T-helper 2 cell treated with Interferon-gamma antibody and Interleukin-4, amounts not matched to agents 5 μg/mL and 100 μg/mL, for 36 hours (primary cell): ENCODE results near the gene SSTR4.

ENCODE experiments used
- DNase-seq: peaks from one replicate; pipeline ENCODE4 v3.0.0; 2021; ENCODE audit warnings: low spot score
- H3K27ac Mint-ChIP-seq: one replicate; pipeline ENCODE4 v1.8.0; 2021; ENCODE audit warnings: mild to moderate bottlenecking, mixed read lengths
- H3K27me3 Mint-ChIP-seq: one replicate; pipeline ENCODE4 v1.8.0; 2021; ENCODE audit warnings: low read depth, mixed read lengths
- H3K36me3 Mint-ChIP-seq: one replicate; pipeline ENCODE4 v1.8.0; 2021; ENCODE audit warnings: low read depth, mixed read lengths
- H3K4me1 Mint-ChIP-seq: one replicate; pipeline ENCODE4 v1.8.0; 2021; ENCODE audit warnings: low read depth, mixed read lengths
- H3K4me3 Mint-ChIP-seq: one replicate; pipeline ENCODE4 v1.8.0; 2022; ENCODE audit warnings: mild to moderate bottlenecking, moderate library complexity, mixed read lengths
- H3K9me3 Mint-ChIP-seq: one replicate; pipeline ENCODE4 v1.8.0; 2021; ENCODE audit warnings: mixed read lengths

The SSTR4 gene

DNA sequence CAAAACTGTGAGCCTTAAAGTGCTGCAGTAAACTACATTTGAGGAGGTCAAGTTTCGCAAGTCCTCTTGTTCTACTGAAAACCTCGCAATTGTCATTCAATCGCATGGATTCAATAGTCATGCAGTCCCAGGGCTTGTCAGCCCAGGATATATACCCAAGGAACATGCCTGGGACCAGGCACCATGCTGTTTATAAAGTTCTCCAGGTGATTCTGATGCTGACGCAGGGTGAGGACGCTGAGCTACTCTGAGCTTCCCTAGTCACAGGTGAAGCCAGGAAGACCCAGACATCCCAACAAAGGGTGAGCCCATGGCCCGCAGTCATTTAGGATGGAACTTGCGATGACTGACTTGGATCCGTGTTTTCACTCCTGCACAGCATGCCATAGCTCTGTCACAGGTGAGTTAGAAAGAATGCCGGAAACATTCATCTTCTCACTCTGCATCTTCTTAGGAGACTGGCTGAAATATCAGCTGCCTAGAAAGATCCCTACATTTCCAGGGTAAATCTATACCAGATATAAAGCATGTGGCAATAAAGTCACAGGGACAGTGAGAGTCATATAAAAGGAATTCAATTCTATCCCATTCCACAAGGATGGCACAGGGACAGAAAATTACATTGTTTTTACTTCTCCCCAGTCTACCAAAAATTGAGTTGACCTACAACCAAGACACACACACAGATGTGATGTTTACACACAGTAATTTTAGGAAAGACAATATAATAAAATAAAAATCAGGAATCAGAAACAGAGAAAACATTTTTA is 27.0 kb upstream of the SSTR4 start:
- Mint-ChIP-seq H3K27ac (no peak overlapping the region), H3K27me3 (peaks cover 2% of the 10 kb centered on the region), H3K9me3 (no peaks in the 10 kb centered on the region), H3K4me1 (no peaks in the 10 kb centered on the region), H3K4me3 (no peak overlapping the region), H3K36me3 (no peaks in the 10 kb centered on the region)
- DNase-seq, result no peak

DNA sequence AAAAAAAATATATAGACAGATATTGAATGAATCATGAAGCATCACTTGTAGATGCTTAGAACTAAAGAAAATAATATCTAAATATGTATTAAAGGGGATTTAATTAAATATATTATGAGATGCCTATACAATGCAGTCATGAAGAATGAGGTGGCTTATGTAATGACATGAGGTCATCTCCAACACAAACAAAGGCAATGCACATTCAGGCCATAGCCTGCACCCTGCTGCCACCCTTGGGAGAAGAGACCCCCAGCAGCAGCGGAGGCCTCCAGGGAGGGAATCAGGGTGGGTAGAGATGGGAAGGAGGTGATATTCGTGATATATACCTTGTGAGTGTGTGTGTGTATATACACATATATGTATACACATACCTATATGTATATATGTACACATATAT is 26.4 kb upstream of the SSTR4 start:
- Mint-ChIP-seq H3K4me3 (no peak overlapping the region), H3K4me1 (no peaks in the 10 kb centered on the region)

DNA sequence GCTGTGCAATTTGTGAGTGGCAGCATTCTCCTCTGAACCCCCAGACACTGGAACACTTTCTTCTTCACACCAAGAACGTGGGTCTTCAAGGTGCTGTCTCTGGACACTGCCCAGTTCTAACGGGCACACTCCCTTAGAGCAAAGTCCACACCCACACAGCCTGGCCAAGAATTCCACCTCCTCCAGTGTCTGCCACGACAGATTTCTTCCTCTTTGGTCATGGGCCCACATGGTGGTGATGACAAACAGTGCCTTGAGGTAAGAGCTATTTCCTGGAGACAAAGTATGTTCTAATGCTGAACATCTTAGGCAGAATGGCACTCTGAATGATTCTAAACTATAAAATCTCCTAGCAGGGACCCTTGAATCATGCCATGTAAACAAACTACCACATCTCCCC is 25.5 kb upstream of the SSTR4 start:
- Mint-ChIP-seq H3K9me3 (no peaks in the 10 kb centered on the region), H3K4me1 (no peaks in the 10 kb centered on the region), H3K27ac (no peak overlapping the region), H3K27me3 (no peaks in the 10 kb centered on the region), H3K36me3 (no peaks in the 10 kb centered on the region), H3K4me3 (no peak overlapping the region)
- DNase-seq, result no peak

More for the DNA sequence above, 26.4 kb upstream of the SSTR4 start:
- Mint-ChIP-seq H3K36me3 (no peaks in the 10 kb centered on the region), H3K27ac (no peak overlapping the region), H3K9me3 (no peaks in the 10 kb centered on the region), H3K27me3 (peaks cover 2% of the 10 kb centered on the region)
- no peak for DNase-seq

DNA sequence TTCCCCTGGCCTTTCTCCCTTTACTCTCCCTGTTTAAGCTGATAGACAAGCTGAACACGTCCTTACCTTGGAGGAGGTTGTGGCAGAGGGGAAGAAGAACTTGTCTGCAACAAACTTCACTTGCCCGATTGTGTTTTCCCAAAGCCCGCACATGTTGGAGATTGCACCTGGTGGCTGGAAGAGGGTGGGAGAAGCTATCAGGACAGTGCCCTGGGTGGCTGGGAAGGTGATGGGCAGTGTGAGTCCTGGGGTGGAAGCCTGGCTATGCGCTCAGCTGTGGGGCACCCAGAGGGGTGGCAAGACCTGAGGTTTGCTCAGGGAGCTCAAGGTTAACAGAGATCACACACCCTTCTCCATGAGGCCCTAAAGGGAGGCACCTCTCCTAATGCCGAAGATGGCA is 25.0 kb upstream of the SSTR4 start:
- H3K27ac Mint-ChIP-seq, result no peak overlapping the region

DNA sequence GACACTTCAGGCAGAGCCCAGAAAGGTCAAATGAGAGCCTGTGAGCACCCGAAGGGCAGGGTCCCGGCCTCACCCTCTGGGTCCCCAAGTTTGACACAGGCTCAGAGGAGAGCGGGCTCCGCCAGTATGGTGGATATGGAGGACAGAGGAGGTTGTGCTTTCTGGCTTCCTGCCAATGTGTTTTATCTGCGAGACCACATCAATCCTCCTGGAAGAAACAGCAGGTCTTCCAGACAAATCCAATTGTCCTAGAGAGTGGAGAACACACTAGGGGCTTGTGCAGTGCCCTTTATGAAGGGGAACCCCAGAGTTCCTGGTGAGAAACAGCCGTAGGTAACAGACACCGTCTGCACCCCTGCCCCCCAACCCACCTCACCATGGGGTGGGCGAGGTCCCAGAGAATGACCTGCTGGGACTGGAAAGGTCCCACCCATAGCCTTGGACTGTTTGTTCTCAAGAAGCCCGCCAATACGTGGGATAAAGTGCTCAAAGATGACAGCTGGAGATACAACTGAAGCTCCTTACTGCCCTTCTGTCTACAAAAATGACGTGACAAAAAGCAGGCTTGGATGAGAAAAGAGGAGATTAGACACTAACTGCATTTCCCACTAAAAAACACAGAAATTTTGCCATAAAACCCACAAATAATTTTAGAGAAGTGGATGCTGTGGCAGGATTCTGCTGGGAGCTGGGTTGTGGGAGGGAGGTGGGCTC is 23.9 kb upstream of the SSTR4 start:
- H3K9me3 Mint-ChIP-seq, result no peaks in the 10 kb centered on the region
- H3K4me3 Mint-ChIP-seq, result no peak overlapping the region
- DNase-seq, result no peak
- H3K4me1 Mint-ChIP-seq, result no peaks in the 10 kb centered on the region
- H3K27ac Mint-ChIP-seq, result no peak overlapping the region
- H3K27me3 Mint-ChIP-seq, result no peaks in the 10 kb centered on the region
- H3K36me3 Mint-ChIP-seq, result no peaks in the 10 kb centered on the region

More for the DNA sequence above, 25.0 kb upstream of the SSTR4 start:
- Mint-ChIP-seq H3K4me1 (no peaks in the 10 kb centered on the region), H3K27me3 (no peaks in the 10 kb centered on the region), H3K4me3 (no peak overlapping the region), H3K36me3 (no peaks in the 10 kb centered on the region), H3K9me3 (no peaks in the 10 kb centered on the region)
- DNase-seq, result no peak

DNA sequence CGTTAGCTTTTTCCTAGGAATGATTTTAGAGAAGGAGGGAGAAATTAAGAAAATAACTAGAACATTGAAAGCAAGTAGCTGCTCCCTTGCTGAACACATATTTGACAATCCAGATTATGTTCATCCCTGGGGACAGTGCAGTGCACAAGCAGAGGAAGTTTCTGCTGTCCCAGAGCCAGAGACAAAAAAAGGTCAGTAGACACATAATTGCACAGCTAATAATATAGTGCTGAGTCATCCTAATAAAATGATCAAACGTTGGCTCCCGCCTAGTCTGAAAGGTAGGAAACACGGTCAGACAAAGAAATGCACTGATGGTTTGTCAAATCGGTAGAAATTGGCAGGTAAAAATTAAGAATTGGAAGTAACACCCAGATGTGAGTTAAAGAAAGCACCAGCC is 21.7 kb upstream of the SSTR4 start:
- DNase-seq, result no peak
- no peaks in the 10 kb centered on the region for H3K27me3 Mint-ChIP-seq
- no peaks in the 10 kb centered on the region for H3K36me3 Mint-ChIP-seq

DNA sequence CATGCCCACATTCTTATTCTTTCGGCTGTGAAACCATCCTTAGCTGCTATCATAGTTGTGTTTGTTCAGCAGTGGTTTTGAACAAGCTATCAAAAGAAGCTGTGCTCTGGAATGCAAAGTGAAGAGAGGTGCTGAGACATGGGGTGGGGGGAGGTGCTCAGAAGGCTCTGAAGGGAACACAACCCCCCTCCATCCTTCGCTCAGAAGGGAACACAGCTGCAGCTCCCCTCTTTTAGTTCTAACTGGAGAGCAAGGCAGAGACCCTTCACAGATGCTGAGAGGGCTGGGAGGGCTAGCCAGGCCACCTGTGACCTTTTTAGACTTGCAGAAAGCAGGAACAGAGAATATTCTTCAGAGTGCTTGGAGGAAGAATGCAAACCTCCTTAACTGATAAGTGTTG is 17.6 kb upstream of the SSTR4 start:
- no peaks in the 10 kb centered on the region for H3K4me1 Mint-ChIP-seq
- H3K27me3 Mint-ChIP-seq, result no peaks in the 10 kb centered on the region
- no peak for DNase-seq
- no peak overlapping the region for H3K27ac Mint-ChIP-seq
- no peaks in the 10 kb centered on the region for H3K9me3 Mint-ChIP-seq
- H3K4me3 Mint-ChIP-seq, result no peak overlapping the region
- H3K36me3 Mint-ChIP-seq, result no peaks in the 10 kb centered on the region

More for the DNA sequence above, 21.7 kb upstream of the SSTR4 start:
- Mint-ChIP-seq H3K9me3 (no peaks in the 10 kb centered on the region), H3K4me3 (no peak overlapping the region), H3K27ac (no peak overlapping the region), H3K4me1 (no peaks in the 10 kb centered on the region)

DNA sequence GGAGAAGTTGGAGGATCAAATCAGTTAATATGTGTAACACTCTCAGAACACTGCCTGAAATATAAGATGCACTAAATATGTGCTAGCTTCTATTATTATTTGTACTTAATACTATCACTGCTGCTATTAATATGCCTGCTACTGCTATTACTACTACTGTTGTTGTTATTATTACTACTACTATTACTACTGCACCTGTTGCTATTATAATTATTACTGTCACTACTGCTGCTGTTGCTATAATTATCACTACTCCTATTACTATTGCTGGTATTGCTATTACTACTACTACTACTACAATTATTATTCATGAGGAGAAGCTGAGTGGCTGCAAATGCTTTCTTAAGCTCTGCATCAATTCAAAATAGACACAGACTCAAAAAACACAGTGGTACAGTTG is 16.7 kb upstream of the SSTR4 start:
- H3K4me1 Mint-ChIP-seq, result no peaks in the 10 kb centered on the region
- no peak overlapping the region for H3K4me3 Mint-ChIP-seq
- no peak overlapping the region for H3K27ac Mint-ChIP-seq
- no peak for DNase-seq
- H3K27me3 Mint-ChIP-seq, result no peaks in the 10 kb centered on the region
- H3K9me3 Mint-ChIP-seq, result no peaks in the 10 kb centered on the region
- H3K36me3 Mint-ChIP-seq, result no peaks in the 10 kb centered on the region

DNA sequence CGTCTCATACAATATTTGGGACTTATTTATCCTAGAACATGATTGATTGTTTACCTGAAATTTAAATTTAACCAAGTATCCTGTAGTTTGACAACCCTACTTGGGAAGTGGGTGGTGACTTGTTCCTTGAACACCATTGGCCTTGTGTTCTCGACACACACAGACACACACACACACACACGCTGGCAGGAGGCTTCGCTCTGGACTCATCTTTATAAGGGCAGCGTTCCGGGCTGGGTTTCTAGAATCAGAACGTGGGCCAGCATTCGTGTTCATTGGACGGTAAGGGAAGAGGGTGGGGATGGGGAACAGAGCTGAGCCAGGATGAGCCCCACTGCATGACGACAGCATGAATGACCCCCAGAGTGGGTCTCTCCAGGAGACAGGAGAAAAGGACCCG is 16.2 kb upstream of the SSTR4 start:
- no peaks in the 10 kb centered on the region for H3K4me1 Mint-ChIP-seq
- H3K36me3 Mint-ChIP-seq, result no peaks in the 10 kb centered on the region
- H3K27ac Mint-ChIP-seq, result no peak overlapping the region
- H3K27me3 Mint-ChIP-seq, result no peaks in the 10 kb centered on the region
- no peak overlapping the region for H3K4me3 Mint-ChIP-seq
- DNase-seq, result no peak
- no peaks in the 10 kb centered on the region for H3K9me3 Mint-ChIP-seq

DNA sequence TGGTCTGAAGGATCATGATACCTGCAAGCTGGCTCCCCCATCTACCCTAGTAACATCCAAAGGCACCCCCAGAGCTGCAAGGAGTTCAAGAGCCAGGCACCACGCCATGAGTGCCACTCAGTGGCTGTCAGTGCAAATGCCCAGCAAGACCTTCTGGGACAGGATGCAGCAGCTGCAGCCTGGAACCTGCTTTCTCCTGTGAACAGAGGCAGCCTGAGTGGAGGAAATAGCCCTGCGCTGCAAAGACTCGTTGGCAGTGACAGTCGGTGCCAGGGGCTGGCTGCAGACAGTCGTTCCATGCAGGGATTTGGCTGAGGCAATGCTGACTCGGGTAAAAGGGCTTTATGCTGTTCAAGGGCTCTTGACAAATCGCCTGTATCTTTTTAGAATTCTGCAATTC is 15.7 kb upstream of the SSTR4 start:
- DNase-seq, result no peak
- Mint-ChIP-seq H3K9me3 (no peaks in the 10 kb centered on the region), H3K27ac (no peak overlapping the region), H3K27me3 (no peaks in the 10 kb centered on the region), H3K4me3 (no peak overlapping the region), H3K4me1 (no peaks in the 10 kb centered on the region), H3K36me3 (no peaks in the 10 kb centered on the region)

DNA sequence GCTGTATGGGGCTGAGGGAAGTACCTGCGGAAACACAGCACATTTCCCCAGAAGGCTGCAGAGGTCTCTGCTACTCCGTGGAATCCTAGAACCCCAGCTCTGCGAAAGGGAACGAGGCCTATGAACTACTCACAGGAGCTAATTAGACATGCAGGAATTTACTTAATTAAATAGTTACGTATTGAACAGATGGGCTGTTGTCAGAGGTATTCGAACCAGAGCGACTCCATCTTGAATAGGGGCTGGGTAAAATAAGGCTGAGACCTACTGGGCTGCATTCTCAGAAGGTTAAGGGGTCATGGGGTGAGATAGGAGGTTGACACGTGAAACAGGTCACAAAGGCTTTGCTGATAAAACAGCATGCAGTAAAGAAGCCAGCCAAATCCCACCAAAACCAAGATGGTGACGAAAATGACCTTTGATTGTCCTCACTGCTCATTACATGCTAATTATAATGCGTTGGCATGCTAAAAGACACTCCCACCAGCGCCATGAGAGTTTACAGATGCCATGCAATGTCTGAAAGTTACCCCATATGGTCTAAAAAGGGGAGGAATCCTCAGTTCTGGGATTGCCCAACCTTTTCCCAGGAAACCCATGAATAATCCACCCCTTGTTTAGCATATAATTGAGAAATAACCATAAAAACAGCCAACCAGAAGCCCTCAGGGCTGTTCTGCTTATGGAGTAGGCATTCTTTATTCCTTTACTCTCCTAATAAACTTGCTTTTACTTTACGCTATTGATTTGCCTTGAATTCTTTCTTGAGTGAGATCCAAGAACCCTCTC is 14.7 kb upstream of the SSTR4 start:
- no peak for DNase-seq
- Mint-ChIP-seq H3K9me3 (no peaks in the 10 kb centered on the region), H3K4me3 (no peak overlapping the region), H3K27ac (no peak overlapping the region), H3K27me3 (no peaks in the 10 kb centered on the region), H3K4me1 (no peaks in the 10 kb centered on the region), H3K36me3 (no peaks in the 10 kb centered on the region)

DNA sequence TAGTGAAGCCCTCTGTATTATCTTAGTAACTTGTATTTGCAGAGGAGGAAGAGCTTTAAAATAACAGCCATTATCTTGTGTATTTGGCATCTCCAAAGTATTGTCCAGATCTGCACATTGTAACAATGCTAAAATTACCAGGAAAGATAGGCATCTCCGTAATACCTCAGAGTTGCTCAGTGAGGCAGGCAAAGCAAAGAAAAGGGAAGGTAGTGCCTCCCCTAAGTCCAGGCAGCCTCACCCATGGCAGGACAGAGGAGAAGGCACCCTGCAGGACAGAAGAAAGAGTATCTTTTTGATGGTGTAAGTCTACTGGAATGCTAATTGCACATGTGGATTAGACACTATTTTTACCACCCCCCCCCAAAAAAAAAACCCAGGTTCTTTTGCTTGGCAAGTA is 13.6 kb upstream of the SSTR4 start:
- Mint-ChIP-seq H3K27me3 (no peaks in the 10 kb centered on the region), H3K36me3 (no peaks in the 10 kb centered on the region), H3K9me3 (no peaks in the 10 kb centered on the region), H3K4me1 (no peaks in the 10 kb centered on the region), H3K4me3 (no peak overlapping the region), H3K27ac (no peak overlapping the region)
- DNase-seq, result no peak

DNA sequence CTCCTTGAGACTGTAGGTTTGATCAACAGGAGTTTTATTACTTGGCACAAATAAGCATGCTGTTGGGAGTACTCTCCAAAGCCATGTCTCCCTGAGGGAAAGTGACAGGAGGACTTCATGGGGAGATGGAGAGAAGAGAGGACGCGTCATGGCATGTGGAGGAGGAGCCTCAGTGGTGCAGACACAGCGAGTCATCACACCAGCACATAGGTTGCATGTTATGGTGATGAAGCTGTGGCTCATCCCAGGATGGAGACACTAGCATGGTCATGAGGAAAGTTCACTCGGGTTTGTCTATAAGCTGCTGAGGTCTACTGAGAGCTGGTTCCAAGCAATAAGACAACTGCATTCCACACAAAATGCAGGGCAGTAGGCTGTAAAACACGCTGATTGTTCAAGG is 13.2 kb upstream of the SSTR4 start:
- H3K9me3 Mint-ChIP-seq, result no peaks in the 10 kb centered on the region
- H3K27ac Mint-ChIP-seq, result no peak overlapping the region
- no peaks in the 10 kb centered on the region for H3K4me1 Mint-ChIP-seq
- H3K4me3 Mint-ChIP-seq, result no peak overlapping the region
- no peaks in the 10 kb centered on the region for H3K27me3 Mint-ChIP-seq
- no peaks in the 10 kb centered on the region for H3K36me3 Mint-ChIP-seq
- DNase-seq, result no peak

DNA sequence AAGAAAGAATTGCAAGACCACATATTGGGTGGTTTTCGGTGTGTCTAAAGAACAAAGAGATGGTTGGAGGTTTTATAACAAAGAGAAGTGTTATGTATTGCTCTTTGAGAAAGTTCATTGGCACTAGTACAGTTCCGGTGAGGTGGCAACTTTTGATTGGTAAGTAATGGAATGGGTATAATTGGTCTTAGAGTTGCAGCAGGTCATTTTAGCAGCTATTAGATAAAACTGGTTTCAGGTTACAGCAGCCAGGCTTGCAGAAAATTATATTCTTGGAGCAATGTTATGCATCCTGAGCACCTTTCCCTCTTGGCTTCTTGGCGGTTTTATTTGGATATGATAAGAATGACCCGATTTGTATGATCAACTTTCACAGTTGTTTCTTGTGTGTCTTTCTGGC is 12.3 kb upstream of the SSTR4 start:
- Mint-ChIP-seq H3K36me3 (no peaks in the 10 kb centered on the region), H3K4me1 (no peaks in the 10 kb centered on the region), H3K4me3 (no peak overlapping the region), H3K9me3 (no peaks in the 10 kb centered on the region), H3K27ac (no peak overlapping the region), H3K27me3 (no peaks in the 10 kb centered on the region)
- no peak for DNase-seq
